ENCODE results near the gene GFOD1. TPM values are rescaled to one million over a fixed set of nuclear protein-coding genes. Genes with fewer than 3 reads are reported as not detected.

GFOD1 gene
- total and polyA plus RNA-seq, 10 of the 15 experiments (the other 5 are each of a cell fraction or from before 2014, with no cell fraction given), result 6.5 to 41.4 (median 16.0) TPM

GRCh38 chr6:13454286-13455221 lies 32.8 kb downstream of the GFOD1 start (continued):
- TF ChIP-seq TAF1 (IDR thresholded peaks at IDR 0.05; ENCODE audit: borderline replicate concordance, low read depth, low read length), result no peak
- 0 out of 2 replicates have a peak, but pooled peaks have one; percentile 6 for TF ChIP-seq SMAD5 (IDR thresholded peaks at IDR 0.05; ENCODE audit: low read depth)
- no peak for TF ChIP-seq ZNF207 (IDR thresholded peaks at IDR 0.05; ENCODE audit: borderline replicate concordance)
- no peak for TF ChIP-seq RB1 (IDR thresholded peaks at IDR 0.05; ENCODE audit: borderline replicate concordance)
- no peak for TF ChIP-seq STAT3 (IDR thresholded peaks at IDR 0.05; ENCODE audit: low read depth, low read length)
- peak; percentile 18 for TF ChIP-seq MEF2B (IDR thresholded peaks at IDR 0.05; ENCODE audit: partially characterized antibody, poor library complexity, severe bottlenecking)
- no peak for TF ChIP-seq IRF3 (IDR thresholded peaks at IDR 0.05)
- no peak for TF ChIP-seq ZZZ3 (IDR thresholded peaks at IDR 0.05; ENCODE audit: control insufficient read depth, insufficient read length, low read depth)
- TF ChIP-seq KAT2A (conservative IDR thresholded peaks at IDR 0.05; ENCODE audit: control insufficient read depth, low read depth, low read length), result no peak
- TF ChIP-seq RELA (IDR thresholded peaks at IDR 0.05; ENCODE audit: borderline replicate concordance, partially characterized antibody), result peak; percentile 11
- TF ChIP-seq NFYA (IDR thresholded peaks at IDR 0.05; ENCODE audit: borderline replicate concordance, low read depth, low read length), result no peak
- no peak for TF ChIP-seq PRDM15 (CRISPR knock-in tag; IDR thresholded peaks at IDR 0.05)
- TF ChIP-seq PML (IDR thresholded peaks at IDR 0.05; ENCODE audit: low read length), result no peak
- TF ChIP-seq YBX1 (IDR thresholded peaks at IDR 0.05), result no peak
- TF ChIP-seq GABPA (IDR thresholded peaks at IDR 0.05; ENCODE audit: low read depth), result no peak
- TF ChIP-seq REST (IDR thresholded peaks at IDR 0.05; ENCODE audit: low read depth, low read length), result no peak
- no peak for TF ChIP-seq TARDBP (IDR thresholded peaks at IDR 0.05; ENCODE audit: borderline replicate concordance)
- TF ChIP-seq NFXL1 (IDR thresholded peaks at IDR 0.05; ENCODE audit: borderline replicate concordance), result no peak
- TF ChIP-seq CBFB (IDR thresholded peaks at IDR 0.05; ENCODE audit: low read depth), result 0 out of 2 replicates have a peak, but pooled peaks have one; percentile 10
- peak; percentile 39; the same call in 1 of the 2 replicates for TF ChIP-seq MAX (IDR thresholded peaks at IDR 0.05; ENCODE audit: low read depth, low read length)
- no peak for TF ChIP-seq SMARCA5 (IDR thresholded peaks at IDR 0.05)
- no peak for TF ChIP-seq CEBPB (IDR thresholded peaks at IDR 0.05; ENCODE audit: borderline replicate concordance in 1 of 2, low read depth in 2 of 2, low read length in 2 of 2)

Measured in GM12878 (cell line).